NCI-H2107 treated with DMSO at 0.1 percent for 48 hours (cell line): ENCODE data around the gene CEP250.
A peak's percentile ranks its signal among the peaks of the same experiment; 100 is the strongest.
"Not testable (repeated sequence)": the region's sequence is repeated elsewhere in the genome, so short reads cannot be mapped to it uniquely, and the experiment has no call there.

Experiments used
- DNase-seq: peaks from one replicate; lab custom pipeline; 2025; ENCODE audit not compliant: unreplicated experiment; lab: John Stamatoyannopoulos, UW

The CEP250 gene

GRCh38 chr20:35523298-35523888 lies 68.0 kb downstream of the CEP250 start:
- DNase-seq: no peak

GRCh38 chr20:35525639-35526038 lies 70.2 kb downstream of the CEP250 start:
- DNase-seq: no peak

GRCh38 chr20:35527122-35527769 lies 71.8 kb downstream of the CEP250 start:
- peak; percentile 14 for DNase-seq

- DNase-seq: no peak
These were observed 74.2 kb downstream of the CEP250 start, which contains the start of gene C20orf173 for GRCh38 chr20:35529552-35529951. C20orf173 (minus strand) TSS chr20:35529652; CDS start chr20:35529373, 279 bp downstream.

GRCh38 chr20:35539756-35540212 lies 84.4 kb downstream of the CEP250 start:
- DNase-seq: peak; percentile 81

- DNase-seq: no peak
These were observed 85.9 kb downstream of the CEP250 start for GRCh38 chr20:35541118-35541782.

- DNase-seq: peak; percentile 69
These were observed 86.6 kb downstream of the CEP250 start, which contains the start of gene ERGIC3 for GRCh38 chr20:35541783-35542662. ERGIC3 (plus strand) TSS chr20:35542078; CDS start chr20:35542098, 20 bp downstream.

GRCh38 chr20:35542990-35543389 lies 87.6 kb downstream of the CEP250 start:
- no peak for DNase-seq

- DNase-seq: no peak
These were observed 89.0 kb downstream of the CEP250 start for GRCh38 chr20:35544436-35544835.

GRCh38 chr20:35544941-35545340 lies 89.5 kb downstream of the CEP250 start:
- DNase-seq: not testable (repeated sequence)

- DNase-seq: no peak
These were observed 90.7 kb downstream of the CEP250 start for GRCh38 chr20:35546127-35546526.

- no peak for DNase-seq
These were observed 91.9 kb downstream of the CEP250 start for GRCh38 chr20:35547329-35547728.

- DNase-seq: no peak
These were observed 96.1 kb downstream of the CEP250 start for GRCh38 chr20:35551503-35551902.

GRCh38 chr20:35552914-35553313 lies 97.5 kb downstream of the CEP250 start:
- no peak for DNase-seq

- not testable (repeated sequence) for DNase-seq
These were observed 100.1 kb downstream of the CEP250 start for GRCh38 chr20:35555461-35555860.

- no peak for DNase-seq
These were observed 100.7 kb downstream of the CEP250 start for GRCh38 chr20:35555951-35556645.

- DNase-seq: no peak
These were observed 101.5 kb downstream of the CEP250 start for GRCh38 chr20:35556871-35557270.

- no peak for DNase-seq
These were observed 103.1 kb downstream of the CEP250 start for GRCh38 chr20:35558451-35558850.

GRCh38 chr20:35559042-35559693 lies 103.8 kb downstream of the CEP250 start:
- DNase-seq: no peak

- no peak for DNase-seq
These were observed 104.7 kb downstream of the CEP250 start for GRCh38 chr20:35560105-35560511.
